ENCODE results near the gene EIF4A2.
"Not testable (repeated sequence)": the region's sequence is repeated elsewhere in the genome, so short reads cannot be mapped to it uniquely, and the experiment has no call there.

The EIF4A2 gene

DNA sequence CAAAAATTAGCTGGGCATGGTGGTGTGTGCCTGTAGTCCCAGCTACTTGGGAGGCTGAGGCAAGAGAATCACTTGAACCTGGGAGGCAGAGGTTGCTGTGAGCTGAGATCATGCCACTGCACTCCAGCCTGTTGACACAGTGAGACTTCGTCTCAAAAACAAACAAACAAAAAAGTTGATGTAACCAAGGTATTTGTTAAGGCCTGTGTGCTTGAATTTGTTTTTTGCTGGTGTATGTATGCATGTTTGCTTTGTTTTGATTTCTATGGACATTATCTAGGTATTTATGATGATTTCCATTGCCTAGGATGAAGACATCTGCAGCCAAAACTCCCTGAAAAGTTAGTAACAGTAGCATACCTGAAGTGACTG is 39.0 kb downstream of the EIF4A2 start:
- not testable (repeated sequence) for DNase-seq

DNA sequence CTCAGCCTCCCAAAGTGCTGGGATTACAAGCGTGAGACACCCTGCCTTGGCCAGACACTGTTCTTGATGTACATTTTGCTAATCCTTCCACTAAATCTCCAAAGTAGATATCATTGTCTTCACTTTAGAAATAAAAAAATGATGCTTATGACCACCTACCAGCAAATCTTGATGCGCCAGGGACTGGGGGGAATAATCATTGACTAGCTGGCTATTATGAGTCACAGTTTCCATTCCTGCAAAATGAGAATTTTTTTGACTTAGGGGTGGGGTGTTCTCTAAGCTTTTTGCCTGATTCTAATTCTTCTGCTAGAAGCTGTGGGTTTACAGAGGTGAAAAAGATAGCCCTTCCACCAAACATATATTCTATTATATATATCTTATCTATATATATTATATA is 40.0 kb downstream of the EIF4A2 start:
- DNase-seq = no peak

DNA sequence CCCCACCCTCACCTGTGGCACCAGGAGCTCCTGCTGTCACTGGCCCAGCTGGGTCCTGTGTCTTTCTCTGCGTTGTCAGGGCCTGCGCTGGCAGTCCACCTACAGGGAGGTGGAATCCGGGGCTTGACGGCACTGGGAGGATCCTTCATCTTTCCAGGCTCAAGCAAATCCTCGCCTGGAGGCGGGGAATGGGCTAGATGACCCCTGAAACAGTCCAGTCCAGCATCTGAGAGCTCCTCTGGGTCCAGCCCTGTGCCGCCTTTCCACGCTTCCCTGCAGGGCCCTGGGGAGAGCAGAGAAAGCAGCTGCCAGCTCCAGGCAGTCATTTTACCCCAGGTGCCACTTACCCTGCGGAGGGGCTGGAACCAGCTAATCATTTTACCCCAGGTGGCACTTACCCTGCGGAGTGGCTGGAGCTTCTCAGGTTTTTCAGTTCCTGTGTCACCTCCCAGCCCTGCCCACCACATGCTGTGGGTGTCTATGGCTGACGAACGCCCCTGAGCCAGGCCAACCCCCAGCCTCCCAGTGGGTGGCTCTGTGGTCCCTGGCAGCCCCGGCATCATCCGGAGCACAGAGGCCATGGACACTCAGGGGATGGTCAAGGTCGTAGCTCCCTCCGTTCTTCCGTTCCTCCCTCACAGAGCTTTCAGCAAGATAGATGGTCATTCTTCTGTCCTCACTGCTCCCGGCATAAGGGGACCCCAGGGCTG is 41.2 kb downstream of the EIF4A2 start:
- no peak for DNase-seq

GRCh38 chr3:186825294-186825821 is 42.0 kb downstream of the EIF4A2 start:
- no peak for DNase-seq

- DNase-seq = no peak
Observed at GRCh38 chr3:186825872-186826409, 42.6 kb downstream of the EIF4A2 start.

DNA sequence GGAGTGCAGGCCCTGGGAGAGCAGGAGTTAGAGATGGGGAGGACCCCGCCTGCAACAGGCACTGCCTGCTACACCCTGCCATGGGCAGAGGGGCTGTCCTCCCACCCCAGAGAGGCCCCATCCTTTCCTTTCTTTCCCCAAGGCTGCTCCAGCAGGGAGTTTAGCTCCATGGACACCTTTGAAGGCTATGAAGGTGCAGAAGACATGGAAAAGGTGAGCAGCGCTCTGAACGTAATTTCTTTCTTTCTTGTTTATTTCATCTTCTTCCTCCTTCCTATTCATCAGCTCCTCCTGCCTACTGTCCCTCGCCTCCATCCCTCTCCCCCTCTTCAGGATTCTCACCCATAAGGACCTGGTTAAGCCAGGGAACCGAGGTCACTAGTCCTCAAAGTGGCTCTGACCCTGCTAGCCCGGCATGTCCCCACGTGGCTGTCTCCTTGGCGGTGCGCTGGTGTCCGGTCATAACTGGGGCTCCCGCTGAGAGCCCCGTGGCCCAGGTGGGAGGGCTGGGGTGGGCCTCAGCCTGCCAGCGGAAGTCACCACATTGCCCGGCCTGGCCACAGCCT is 43.1 kb downstream of the EIF4A2 start:
- DNase-seq = no peak

DNA sequence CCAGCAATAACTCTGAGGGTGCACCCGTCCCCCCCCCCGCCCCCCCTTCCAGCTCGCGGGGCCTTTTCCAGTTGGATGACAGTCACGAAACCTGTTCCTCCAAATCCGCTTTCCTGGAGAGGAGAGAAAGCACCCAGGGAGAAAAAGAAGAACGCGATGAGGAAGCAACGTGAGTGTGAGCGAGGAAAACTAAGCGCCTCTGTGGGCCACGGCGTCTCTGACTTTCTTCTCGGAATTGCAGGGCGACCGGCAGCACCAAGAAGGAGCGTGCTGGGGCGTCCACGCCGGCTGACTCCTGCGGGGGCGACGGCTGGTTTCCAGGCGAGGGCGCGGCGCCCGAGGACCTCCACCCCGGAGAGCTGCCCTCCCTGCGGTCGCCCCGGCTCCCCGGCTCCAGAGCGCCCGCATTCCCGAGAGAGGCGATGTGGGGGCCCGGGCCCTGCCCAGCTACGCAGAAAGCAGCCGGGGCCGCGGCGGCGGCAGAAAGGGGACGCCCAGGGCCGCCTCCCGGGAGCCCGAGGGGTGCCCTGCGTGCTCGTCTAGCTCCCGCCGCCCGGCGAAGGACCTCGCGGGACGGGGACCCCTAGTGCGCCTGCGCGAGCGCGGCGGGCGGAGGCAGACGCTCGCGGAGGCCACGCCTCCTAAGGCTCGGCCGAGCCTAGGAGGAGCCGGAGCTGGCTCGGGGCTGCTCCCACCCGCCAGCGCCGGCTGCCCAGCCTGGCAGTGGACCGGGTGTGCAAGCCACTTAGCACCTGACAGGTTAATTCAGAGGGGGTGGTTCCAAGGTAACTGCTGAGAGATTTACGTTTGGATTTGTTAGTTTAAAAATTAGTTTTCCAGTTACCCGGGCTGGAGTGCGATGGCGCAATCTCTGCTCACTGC is 43.8 kb downstream of the EIF4A2 start:
- DNase-seq = peak; percentile 90

- no peak for DNase-seq
Observed at GRCh38 chr3:186828340-186828739, 45.0 kb downstream of the EIF4A2 start.

GRCh38 chr3:186831798-186832197 is 48.4 kb downstream of the EIF4A2 start:
- DNase-seq = no peak

DNA sequence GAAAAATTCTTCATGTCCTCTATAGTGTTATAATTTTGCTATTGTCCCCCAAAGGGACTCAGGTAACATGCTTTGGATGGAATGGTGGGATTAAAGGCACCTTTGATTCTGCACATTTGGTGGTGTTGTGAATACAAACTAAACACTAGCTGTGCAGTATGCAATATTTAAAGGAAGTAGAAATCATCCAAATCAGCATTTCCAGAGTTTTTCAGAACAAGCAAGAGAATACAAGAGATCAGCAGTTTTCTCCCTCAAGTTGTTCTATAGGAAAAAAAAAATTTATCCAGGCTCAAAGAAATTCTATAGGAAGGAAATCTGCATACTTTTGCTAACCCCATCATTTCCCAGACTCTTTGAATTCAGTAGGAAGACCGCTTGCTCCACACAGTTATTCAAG is 48.9 kb downstream of the EIF4A2 start:
- no peak for DNase-seq
